Measurements from ENCODE around the gene CAMTA2.

CAMTA2 gene

DNA sequence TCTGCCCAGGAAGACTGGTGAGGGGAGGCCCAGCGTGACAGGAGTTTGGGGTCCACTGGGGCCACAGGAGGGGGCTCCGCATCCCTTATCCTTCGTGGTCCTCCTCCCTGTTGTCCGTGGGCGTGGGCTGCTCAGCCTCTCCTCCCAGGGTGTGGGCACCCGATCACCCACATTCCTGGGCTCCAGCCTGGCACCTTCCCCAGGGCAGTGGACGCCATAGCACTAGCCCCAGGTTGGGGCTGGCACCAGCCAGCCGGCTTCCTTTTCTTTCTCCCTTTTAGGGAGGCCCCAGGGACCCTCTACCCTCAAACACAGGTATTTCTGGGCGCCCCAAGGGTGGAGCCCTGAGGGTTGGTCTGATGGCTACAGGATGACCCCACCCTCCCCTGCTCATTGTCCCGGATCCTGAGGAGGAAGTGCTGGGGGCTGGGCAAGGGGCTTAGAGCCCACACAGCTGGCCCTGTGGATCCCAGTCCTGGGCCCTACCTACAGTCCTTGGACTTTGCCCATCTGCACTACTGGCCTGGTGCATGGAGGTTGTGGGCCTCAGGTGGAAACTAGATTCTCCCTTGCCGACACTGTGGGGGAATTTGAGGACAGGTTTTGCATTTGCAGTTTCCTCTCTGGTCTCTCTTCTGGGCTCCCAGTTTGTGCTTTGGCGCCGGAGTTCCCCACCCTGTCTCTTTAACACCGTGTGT is 11.4 kb upstream of the CAMTA2 start:
- DNase-seq, result no peak

DNA sequence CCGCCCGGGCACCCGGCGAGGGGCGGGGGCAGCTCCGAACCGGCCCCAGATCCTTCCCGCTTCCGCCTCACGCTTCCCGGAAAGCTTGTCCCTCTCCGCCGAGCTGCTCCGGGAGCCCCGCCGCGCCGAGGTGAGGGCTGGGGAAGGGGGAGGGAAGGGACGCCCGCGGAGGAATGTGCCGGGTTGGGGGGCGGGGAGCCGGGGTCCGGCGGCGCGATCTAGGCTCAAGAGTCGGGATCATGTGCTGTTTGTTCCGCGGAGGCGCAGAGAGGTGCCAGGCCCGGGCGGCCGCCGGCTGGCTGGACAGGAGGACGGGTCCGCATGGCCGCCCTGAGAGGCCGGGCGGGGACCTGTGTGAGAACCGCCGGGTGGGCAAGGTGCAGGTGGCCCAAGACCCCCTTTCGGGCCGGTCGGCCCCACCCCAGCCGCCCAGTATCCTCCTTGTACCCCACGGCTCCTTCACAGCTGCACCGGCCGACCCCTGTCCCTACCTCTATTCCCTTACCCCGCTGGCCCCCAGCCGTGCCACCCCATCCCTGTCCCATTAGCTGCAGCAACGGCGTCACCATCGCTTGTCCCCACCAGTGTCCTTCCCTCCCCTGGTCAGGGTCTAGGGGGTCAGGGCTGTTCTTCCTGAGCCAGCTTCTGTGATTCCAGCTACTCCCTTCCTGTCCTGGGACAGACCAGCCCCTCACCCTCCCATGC is 10.7 kb upstream of the CAMTA2 start:
- DNase-seq, result no peak

GRCh38 chr17:4997302-4998026 is 10.0 kb upstream of the CAMTA2 start, which contains the start of the genes INCA1 and KIF1C:
INCA1 (minus strand) TSS chr17:4997522; CDS start chr17:4994437, 3,085 bp downstream.
KIF1C (plus strand) TSS chr17:4997950; CDS start chr17:5000247, 2,297 bp downstream.
- DNase-seq, result peak; percentile 90

GRCh38 chr17:4994081-4994595 is 6.7 kb upstream of the CAMTA2 start:
- no peak for DNase-seq

- DNase-seq, result no peak
Measured at GRCh38 chr17:4987767-4988567, 492 bp upstream of the CAMTA2 start.

GRCh38 chr17:4986403-4986802 is 1.1 kb downstream of the CAMTA2 start:
- DNase-seq, result no peak

- DNase-seq, result no peak
Measured at GRCh38 chr17:4982305-4982704, 5.2 kb downstream of the CAMTA2 start.

GRCh38 chr17:4980644-4981216 is 6.7 kb downstream of the CAMTA2 start:
- DNase-seq, result no peak

DNA sequence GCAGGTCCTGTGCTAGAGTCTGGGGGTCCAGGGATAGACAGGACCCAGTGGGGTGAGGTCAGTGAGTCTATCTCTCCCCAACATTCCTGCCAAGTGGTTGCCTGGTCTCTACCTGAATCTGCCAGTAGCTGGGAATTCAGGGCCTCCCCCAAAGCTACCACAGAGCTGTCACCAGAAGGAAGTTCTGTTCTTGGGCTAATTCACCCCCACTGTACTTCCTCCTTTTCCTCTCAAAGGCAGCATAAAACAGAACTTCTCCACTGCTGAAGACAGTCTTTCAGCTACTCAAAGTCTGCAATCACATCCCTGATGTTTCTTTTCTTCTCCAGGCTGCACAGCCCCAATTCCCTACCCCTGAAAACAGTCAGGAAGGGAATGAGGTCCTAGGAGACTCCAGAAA is 8.7 kb downstream of the CAMTA2 start:
- DNase-seq, result no peak

GRCh38 chr17:4974115-4974670 is 13.3 kb downstream of the CAMTA2 start:
- no peak for DNase-seq

DNA sequence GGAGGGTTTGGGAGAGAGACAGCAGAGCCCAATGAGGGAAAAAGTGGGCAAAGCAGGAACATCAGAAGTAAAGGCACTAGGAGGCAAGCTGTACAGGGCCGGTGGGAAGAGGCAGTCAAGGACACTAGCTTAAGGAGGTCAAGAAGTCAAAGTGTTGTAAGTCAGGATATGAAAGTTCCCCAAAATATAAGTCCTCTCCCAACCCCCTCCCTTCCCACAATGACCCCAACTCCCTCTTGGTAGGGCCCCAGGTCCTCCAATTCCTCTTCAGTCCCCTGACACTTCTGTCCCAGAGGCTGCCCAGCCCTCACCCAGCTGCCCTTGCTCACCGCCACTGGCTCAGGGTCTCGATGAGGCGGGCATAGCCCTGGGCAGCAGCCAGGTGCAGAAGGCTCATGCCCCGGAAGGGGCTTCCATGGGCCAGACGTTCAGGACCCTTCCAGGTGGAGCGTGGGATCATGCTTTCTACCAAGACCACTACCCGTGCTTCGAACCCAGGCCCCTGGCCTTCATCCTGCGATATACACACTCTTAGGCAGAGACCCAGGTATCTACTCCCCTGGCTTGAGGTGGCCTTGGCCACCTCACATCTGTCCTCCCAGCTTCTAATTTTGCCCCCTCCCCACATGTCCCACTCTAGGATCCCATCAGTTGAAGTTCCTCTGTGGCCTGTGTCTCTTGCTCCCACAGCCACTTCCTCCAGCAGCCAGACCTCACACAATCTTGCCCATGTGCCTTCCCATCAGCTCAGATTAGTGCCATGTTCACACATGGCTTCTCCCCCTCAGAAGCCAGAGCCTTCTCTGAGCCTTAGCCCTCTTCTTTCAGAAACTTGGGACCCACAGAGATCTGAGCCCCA is 14.0 kb downstream of the CAMTA2 start:
- no peak for DNase-seq

- DNase-seq, result no peak
Measured at GRCh38 chr17:4972752-4973151, 14.7 kb downstream of the CAMTA2 start.

DNA sequence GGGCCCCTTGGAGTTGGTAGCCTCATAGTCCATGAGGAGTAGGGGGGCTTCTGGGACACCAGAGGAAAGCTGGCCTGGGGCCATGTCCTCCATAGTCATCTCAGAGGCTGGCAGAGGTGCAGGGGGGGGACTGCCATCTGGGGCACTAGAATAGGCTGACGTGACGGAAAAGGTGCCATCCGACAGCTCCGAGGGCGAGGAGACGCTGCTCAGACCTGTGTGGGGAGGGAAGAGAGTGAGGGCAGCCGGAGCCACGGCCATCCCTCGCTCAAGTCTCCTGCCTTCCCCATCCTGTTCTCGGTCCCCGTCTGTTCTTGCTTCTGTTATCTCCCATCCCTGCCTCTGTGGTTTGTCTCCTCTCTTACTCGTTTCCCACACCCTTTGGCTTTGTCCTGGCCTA is 15.2 kb downstream of the CAMTA2 start:
- DNase-seq, result no peak

DNA sequence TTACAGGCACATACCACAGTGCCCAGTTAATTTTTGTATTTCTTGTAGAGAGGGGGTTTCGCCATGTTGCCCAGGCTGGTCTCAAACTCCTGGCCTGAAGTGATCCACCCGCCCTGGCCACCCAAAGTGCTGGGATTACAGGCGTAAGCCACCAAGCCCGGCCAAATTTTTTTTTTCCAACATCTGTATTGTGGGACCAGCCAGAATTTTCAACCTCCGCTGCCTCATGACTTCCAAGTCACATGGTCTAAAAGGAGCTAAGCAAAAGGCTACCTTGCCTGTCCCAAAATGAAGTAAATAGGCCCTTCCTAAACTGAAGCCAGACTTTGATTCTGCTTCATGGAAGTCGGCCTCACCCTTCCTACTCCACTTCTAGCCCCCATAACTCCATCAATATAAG is 15.6 kb downstream of the CAMTA2 start:
- DNase-seq, result no peak

GRCh38 chr17:4970273-4970672 is 17.2 kb downstream of the CAMTA2 start:
- DNase-seq, result no peak

- DNase-seq, result no peak
Measured at GRCh38 chr17:4969551-4970173, 17.8 kb downstream of the CAMTA2 start.

DNA sequence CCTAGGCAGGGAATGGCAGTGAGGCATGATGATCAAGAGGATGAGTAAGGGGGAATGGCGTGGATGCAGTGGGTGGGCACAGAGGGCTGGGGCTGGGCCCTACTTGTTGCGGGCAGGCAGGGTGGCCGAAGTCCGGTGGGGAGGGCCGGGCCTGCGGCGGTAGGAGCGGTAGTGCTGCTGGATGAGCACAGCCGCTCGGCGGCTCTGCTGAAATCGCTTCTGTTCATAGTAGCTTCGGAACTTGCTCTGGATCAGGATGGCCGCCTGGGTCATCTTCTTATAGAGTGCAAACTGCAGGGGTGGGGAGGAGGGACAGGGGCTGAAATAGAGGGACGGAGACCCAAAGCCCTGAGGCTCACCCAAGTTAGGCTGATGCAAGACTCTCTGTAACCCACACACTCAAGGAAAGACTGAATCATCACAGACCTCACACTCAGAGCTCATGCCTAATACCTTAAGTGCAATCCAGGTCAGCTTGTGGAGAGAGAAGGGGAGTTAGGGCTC is 18.4 kb downstream of the CAMTA2 start:
- peak; percentile 51 for DNase-seq

GRCh38 chr17:4968486-4969046 is 18.9 kb downstream of the CAMTA2 start:
- DNase-seq, result peak; percentile 54

DNA sequence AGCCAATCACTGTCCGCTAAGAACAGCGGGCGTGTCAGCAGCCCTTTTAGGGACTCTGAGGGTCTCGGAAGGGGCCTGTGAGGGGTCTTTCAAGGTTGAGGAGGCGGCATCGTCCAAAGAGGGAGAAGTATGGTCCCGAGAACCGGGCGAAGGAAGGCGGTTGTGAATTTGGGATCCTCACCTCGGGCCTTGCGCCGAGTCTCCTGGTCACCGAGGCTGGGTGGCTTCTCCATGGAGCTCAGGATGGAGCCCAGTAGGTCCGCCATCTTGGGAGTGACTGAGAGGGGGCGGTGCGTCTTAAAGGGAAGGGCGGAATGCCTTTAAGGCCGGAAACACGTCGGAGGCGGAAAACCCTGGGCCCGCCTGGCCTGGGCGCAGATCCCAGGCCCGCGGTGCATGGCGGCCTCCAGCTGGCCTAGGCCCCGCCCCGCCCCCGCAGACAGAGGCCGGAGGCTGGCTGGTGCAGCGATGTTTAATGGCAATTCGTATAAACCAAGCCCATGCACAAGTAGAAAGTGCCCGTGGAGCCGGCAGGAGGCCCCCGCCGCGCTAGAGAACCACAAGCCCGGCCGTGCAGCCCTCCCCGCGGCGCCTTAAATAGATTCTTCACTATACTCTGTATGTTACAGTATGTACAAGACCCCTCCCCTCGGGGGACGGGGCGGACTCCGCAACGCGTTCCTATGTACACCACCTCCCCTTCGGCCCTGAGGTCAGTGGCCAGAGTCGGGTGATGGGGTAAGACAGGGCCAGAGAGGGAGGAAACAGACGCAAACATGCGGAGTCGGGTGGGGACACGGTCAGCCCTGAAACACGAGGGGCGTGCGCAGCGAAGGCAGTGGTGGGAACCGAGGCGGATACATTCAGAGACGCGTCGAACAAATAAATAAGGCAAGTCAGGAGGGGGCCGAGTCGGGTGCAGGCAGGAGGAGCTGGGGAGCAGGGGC is 19.7 kb downstream of the CAMTA2 start, which contains the start of gene SPAG7:
SPAG7 (minus strand) TSS at position 279 of the 947 bp plus-strand sequence; CDS start at position 266, 13 bp downstream.
- DNase-seq, result peak; percentile 89

Measured in activated naive CD4-positive, alpha-beta T cell treated with anti-CD3 and anti-CD28 coated beads, Interleukin-2, amount 50 U/mL, for 16 hours (primary cell).